Glutamatergic neuron (in vitro differentiated cells): ENCODE measurements around the gene SKA3. TPM values are rescaled to one million over a fixed set of nuclear protein-coding genes. Genes with fewer than 3 reads are reported as not detected.

Experiments used
- DNase-seq: peaks from one replicate; pipeline ENCODE4 v3.0.0; 2022
- H3K27ac Mint-ChIP-seq: one replicate; pipeline ENCODE4 v1.8.0; 2020; ENCODE audit warnings: mild to moderate bottlenecking, mixed read lengths, inconsistent platforms; ENCODE audit not compliant: unreplicated experiment
- H3K27me3 Mint-ChIP-seq: one replicate; pipeline ENCODE4 v1.8.0; 2020; ENCODE audit warnings: mild to moderate bottlenecking, moderate library complexity, mixed read lengths, inconsistent platforms; ENCODE audit not compliant: unreplicated experiment
- H3K36me3 Mint-ChIP-seq: one replicate; pipeline ENCODE4 v1.8.0; 2020; ENCODE audit warnings: mild to moderate bottlenecking, mixed read lengths, inconsistent platforms; ENCODE audit not compliant: unreplicated experiment
- H3K4me1 Mint-ChIP-seq: one replicate; pipeline ENCODE4 v1.8.0; 2020; ENCODE audit warnings: mild to moderate bottlenecking, low read depth, mixed read lengths, inconsistent platforms; ENCODE audit not compliant: unreplicated experiment
- H3K4me3 Mint-ChIP-seq: one replicate; pipeline ENCODE4 v1.8.0; 2020; ENCODE audit warnings: mild to moderate bottlenecking, mixed read lengths, inconsistent platforms; ENCODE audit not compliant: unreplicated experiment
- H3K9me3 Mint-ChIP-seq: one replicate; pipeline ENCODE4 v1.8.0; 2020; ENCODE audit warnings: mild to moderate bottlenecking, moderate library complexity, mixed read lengths, inconsistent platforms; ENCODE audit not compliant: unreplicated experiment
- total RNA-seq: library from RNA; stranded (reverse); fragmentation: NEBNext Ultra II Directional; extraction: Animal tissue kit (Norgen Biotek cat#: 25700); gene quantifications from one replicate; pipeline ENCODE4 v1.2.1, GENCODE V29; 2021; ENCODE audit not compliant: unreplicated experiment
- TF ChIP-seq, protein P1 (sequence below): fragments of 200-600 bp; sonication (generic); IDR thresholded peaks from one replicate; pipeline ENCODE4 v1.5.0; 2021; ENCODE audit not compliant: partially characterized antibody, unreplicated experiment

The SKA3 gene
- total RNA-seq, 1 donor from 2014 or later: 4.6 TPM

DNA sequence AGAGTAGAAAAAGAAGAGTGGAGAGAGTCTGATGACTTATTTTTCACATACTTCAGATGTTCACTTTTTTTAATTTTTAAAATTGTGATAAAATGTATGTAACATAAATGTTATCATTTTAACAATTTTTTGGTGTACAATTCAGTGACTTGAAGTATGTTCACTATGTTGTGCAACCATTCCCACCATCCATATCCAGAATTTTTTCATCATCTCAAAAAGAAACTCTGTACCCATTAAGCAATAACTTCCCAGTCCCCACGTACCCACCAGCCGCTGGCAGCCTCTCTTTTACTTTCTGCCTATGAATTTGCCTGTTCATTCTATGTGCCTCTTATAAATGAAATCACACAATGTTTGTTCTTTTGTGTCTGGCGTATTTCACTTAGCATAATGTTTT, 43.3 kb downstream of the SKA3 start:
- H3K4me1 Mint-ChIP-seq: no peaks in the 10 kb centered on the region
- TF ChIP-seq, protein P1, sequence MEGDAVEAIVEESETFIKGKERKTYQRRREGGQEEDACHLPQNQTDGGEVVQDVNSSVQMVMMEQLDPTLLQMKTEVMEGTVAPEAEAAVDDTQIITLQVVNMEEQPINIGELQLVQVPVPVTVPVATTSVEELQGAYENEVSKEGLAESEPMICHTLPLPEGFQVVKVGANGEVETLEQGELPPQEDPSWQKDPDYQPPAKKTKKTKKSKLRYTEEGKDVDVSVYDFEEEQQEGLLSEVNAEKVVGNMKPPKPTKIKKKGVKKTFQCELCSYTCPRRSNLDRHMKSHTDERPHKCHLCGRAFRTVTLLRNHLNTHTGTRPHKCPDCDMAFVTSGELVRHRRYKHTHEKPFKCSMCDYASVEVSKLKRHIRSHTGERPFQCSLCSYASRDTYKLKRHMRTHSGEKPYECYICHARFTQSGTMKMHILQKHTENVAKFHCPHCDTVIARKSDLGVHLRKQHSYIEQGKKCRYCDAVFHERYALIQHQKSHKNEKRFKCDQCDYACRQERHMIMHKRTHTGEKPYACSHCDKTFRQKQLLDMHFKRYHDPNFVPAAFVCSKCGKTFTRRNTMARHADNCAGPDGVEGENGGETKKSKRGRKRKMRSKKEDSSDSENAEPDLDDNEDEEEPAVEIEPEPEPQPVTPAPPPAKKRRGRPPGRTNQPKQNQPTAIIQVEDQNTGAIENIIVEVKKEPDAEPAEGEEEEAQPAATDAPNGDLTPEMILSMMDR: no peak
- no peak overlapping the region for H3K27ac Mint-ChIP-seq
- H3K9me3 Mint-ChIP-seq: peaks cover 3% of the 10 kb centered on the region
- no peak for DNase-seq
- no peak overlapping the region for H3K4me3 Mint-ChIP-seq
- no peaks in the 10 kb centered on the region for H3K27me3 Mint-ChIP-seq
- no peaks in the 10 kb centered on the region for H3K36me3 Mint-ChIP-seq

DNA sequence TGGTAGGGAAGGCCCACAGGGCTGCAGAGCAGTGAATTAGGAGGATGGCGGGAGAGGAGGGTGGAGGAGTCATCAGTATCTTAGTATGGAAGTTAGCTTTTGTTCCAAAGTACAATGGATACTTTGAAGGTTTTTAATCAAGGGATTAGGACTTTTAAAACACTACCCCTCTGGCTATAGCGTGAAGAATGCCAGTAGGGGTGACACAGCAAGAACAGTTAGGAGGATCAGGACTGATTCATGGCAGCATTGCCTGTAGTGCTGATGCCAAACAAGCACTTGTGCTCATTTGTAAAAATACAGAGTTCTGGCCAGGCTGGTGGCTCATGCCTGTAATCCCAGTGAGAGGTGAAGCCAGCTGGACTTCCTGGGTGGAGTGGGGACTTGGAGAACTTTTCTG, 46.2 kb downstream of the SKA3 start:
- Mint-ChIP-seq H3K27ac (no peak overlapping the region), H3K4me3 (no peak overlapping the region), H3K27me3 (no peaks in the 10 kb centered on the region), H3K9me3 (peaks cover 3% of the 10 kb centered on the region), H3K36me3 (no peaks in the 10 kb centered on the region), H3K4me1 (no peaks in the 10 kb centered on the region)
- no peak for DNase-seq
- TF ChIP-seq, protein P1: no peak

- H3K27ac Mint-ChIP-seq: no peak overlapping the region
Measured at GRCh38 chr13:21124852-21125251, 51.5 kb downstream of the SKA3 start.

GRCh38 chr13:21123956-21124355, 52.4 kb downstream of the SKA3 start:
- no peaks in the 10 kb centered on the region for H3K9me3 Mint-ChIP-seq
- H3K4me1 Mint-ChIP-seq: no peaks in the 10 kb centered on the region
- DNase-seq: no peak
- TF ChIP-seq, protein P1: no peak
- no peak overlapping the region for H3K27ac Mint-ChIP-seq
- H3K27me3 Mint-ChIP-seq: no peaks in the 10 kb centered on the region
- H3K36me3 Mint-ChIP-seq: no peaks in the 10 kb centered on the region
- no peak overlapping the region for H3K4me3 Mint-ChIP-seq

More at GRCh38 chr13:21124852-21125251, 51.5 kb downstream of the SKA3 start:
- peaks cover 2% of the 10 kb centered on the region for H3K9me3 Mint-ChIP-seq
- DNase-seq: no peak
- H3K36me3 Mint-ChIP-seq: no peaks in the 10 kb centered on the region
- no peak overlapping the region for H3K4me3 Mint-ChIP-seq
- TF ChIP-seq, protein P1: no peak
- H3K27me3 Mint-ChIP-seq: no peaks in the 10 kb centered on the region
- H3K4me1 Mint-ChIP-seq: no peaks in the 10 kb centered on the region

GRCh38 chr13:21121616-21122015, 54.7 kb downstream of the SKA3 start:
- no peaks in the 10 kb centered on the region for H3K27me3 Mint-ChIP-seq
- H3K9me3 Mint-ChIP-seq: peaks cover 3% of the 10 kb centered on the region
- H3K4me3 Mint-ChIP-seq: no peak overlapping the region
- no peaks in the 10 kb centered on the region for H3K36me3 Mint-ChIP-seq
- no peak for DNase-seq
- no peaks in the 10 kb centered on the region for H3K4me1 Mint-ChIP-seq
- H3K27ac Mint-ChIP-seq: no peak overlapping the region
- TF ChIP-seq, protein P1: no peak
